AG04450 (cell line): Measurements from ENCODE around the gene HSD17B10. TPM values are rescaled to one million over a fixed set of nuclear protein-coding genes. Genes with fewer than 3 reads are reported as not detected.

Source experiments
- CTCF ChIA-PET: fragments of 300-600, 350-600 bp; formaldehyde crosslinking; extraction: SDS; loops from one replicate; lab custom pipeline; 2022; ENCODE audit warnings: antibody characterized with exemption, inconsistent platforms; lab: Charles Lee
- POLR2A ChIA-PET: fragments of 350-600 bp; formaldehyde crosslinking; extraction: SDS; loops from one replicate; lab custom pipeline; 2021; ENCODE audit warnings: antibody characterized with exemption, inconsistent platforms; lab: Yijun Ruan, JAX
- DNase-seq: peaks from one replicate; pipeline ENCODE4 v3.0.0-alpha.2; 2011; ENCODE audit warnings: low read depth, low spot score
- H3K27ac ChIP-seq: one replicate; pipeline ENCODE4 v1.5.1; 2012; ENCODE audit warnings: low read depth, low read length, control low read depth
- H3K27me3 ChIP-seq: one replicate; pipeline ENCODE4 v1.6.0; 2012; ENCODE audit warnings: low read length; ENCODE audit not compliant: control insufficient read depth, insufficient read depth
- H3K4me3 ChIP-seq: 2 replicates; pipeline ENCODE4 v1.5.1; 2011; ENCODE audit warnings: mild to moderate bottlenecking, low read depth, low read length, control low read depth
- H3K9me3 ChIP-seq: 2 replicates; pipeline ENCODE4 v1.5.1; 2012; ENCODE audit warnings: low read length; ENCODE audit not compliant: control insufficient read depth, insufficient read depth
- CTCF ChIP-seq: IDR thresholded peaks from 2 replicates; pipeline ENCODE4 v1.5.1; 2011; ENCODE audit warnings: low read depth, low read length, control low read depth, inconsistent platforms
- polyA minus RNA-seq: library from RNA; depleted of rRNA, polyadenylated mRNA; stranded (reverse); fragments of >200 nt; gene quantifications from 2 replicates; pipeline ENCODE4 v1.2.3, GENCODE V29; 2011; rRNA and poly(A)+ RNA removed
- polyA plus RNA-seq: library from polyadenylated mRNA; depleted of rRNA; stranded (reverse); fragments of >200 nt; gene quantifications from 2 replicates; pipeline ENCODE4 v1.2.3, GENCODE V29; 2011; rRNA removed

Gene HSD17B10
- polyA plus RNA-seq, result 87.4 and 113 TPM in 2 replicates
- 54.8 and 65.2 TPM in 2 replicates for polyA minus RNA-seq

- TF ChIP-seq CTCF, result no peak
- ChIA-PET CTCF (no interaction called here), POLR2A (no interaction called here)
- Histone ChIP-seq H3K27me3 (no peaks in the 10 kb centered on the region), H3K9me3 (no peaks in the 10 kb centered on the region), H3K4me3 (peak within 1 kb of the TSS; percentile 83), H3K27ac (peak within 1 kb of the TSS; percentile 11)
- no peak for DNase-seq
These were observed at the start of gene HSD17B10 for GRCh38 chrX:53433651-53434639. Gene HSD17B10 (minus strand): TSS chrX:53434370. CDS start chrX:53434345, 25 bp downstream.

- CTCF ChIA-PET, result interaction anchor here (1.3 to 1.8 kb wide), 2 partner anchors 31 to 38 kb away, joined by 3 to 9 read pairs; no protein-coding TSS in a partner anchor
- POLR2A ChIA-PET, result no interaction called here
These were observed 49.2 kb upstream of the HSD17B10 start for GRCh38 chrX:53483416-53483815.

GRCh38 chrX:53481816-53482465, 47.8 kb upstream of the HSD17B10 start:
- Histone ChIP-seq H3K27ac (no peak overlapping the region), H3K4me3 (no peak overlapping the region), H3K27me3 (peaks cover 3% of the 10 kb centered on the region), H3K9me3 (no peaks in the 10 kb centered on the region)
- peak; percentile 21 for DNase-seq
- ChIA-PET CTCF (interaction anchor here (0.6 to 2.6 kb wide), 32 partner anchors 8 to 236 kb away, joined by 3 to 26 read pairs (median 4); partner anchors contain the start of genes RIBC1 and SMC1A), POLR2A (interaction anchor here (1.0 to 1.8 kb wide), 2 partner anchors 60 to 168 kb away, joined by 3 to 5 read pairs; partner anchors contain the start of gene SMC1A)
- peak; percentile 76 for TF ChIP-seq CTCF

More at GRCh38 chrX:53483416-53483815, 49.2 kb upstream of the HSD17B10 start:
- H3K27ac ChIP-seq, result no peak overlapping the region
- H3K27me3 ChIP-seq, result peaks cover 3% of the 10 kb centered on the region
- no peaks in the 10 kb centered on the region for H3K9me3 ChIP-seq
- H3K4me3 ChIP-seq, result no peak overlapping the region
- DNase-seq, result no peak
- no peak for TF ChIP-seq CTCF

- Histone ChIP-seq H3K27me3 (peaks cover 3% of the 10 kb centered on the region), H3K4me3 (no peak overlapping the region), H3K9me3 (no peaks in the 10 kb centered on the region), H3K27ac (no peak overlapping the region)
- CTCF ChIA-PET, result interaction anchor here (0.6 to 2.6 kb wide), 16 partner anchors 8 to 236 kb away, joined by 3 to 26 read pairs (median 6); partner anchors contain the start of genes RIBC1 and SMC1A
- TF ChIP-seq CTCF, result peak; percentile 48
- DNase-seq, result no peak
- POLR2A ChIA-PET, result interaction anchor here (1.8 kb wide), 1 partner anchor 168 kb away, joined by 3 read pairs; no protein-coding TSS in a partner anchor
These were observed 46.9 kb upstream of the HSD17B10 start for GRCh38 chrX:53481093-53481492.
